K562 (cell line): ENCODE data around the gene LRRC7. TPM values are rescaled to one million over a fixed set of nuclear protein-coding genes. Genes with fewer than 3 reads are reported as not detected.
A peak's percentile ranks its signal among the peaks of the same experiment; 100 is the strongest.

Experiments
- BRD9 ChIP-seq: fragments of 450-650 bp; IDR thresholded peaks from 2 replicates; pipeline ENCODE4 v1.6.1; 2018; ENCODE audit warnings: low read depth; ENCODE audit not compliant: partially characterized antibody
- CBFA2T3 ChIP-seq: fragments of 450-650 bp; IDR thresholded peaks from 2 replicates; pipeline ENCODE4 v1.6.1; 2017
- GABPB2 ChIP-seq: fragments of 250-450 bp; sonication (Bioruptor Pico); conservative IDR thresholded peaks from 2 replicates; pipeline ENCODE4 v1.5.1; 2021; ENCODE audit warnings: mild to moderate bottlenecking
- KDM5B ChIP-seq: fragments of 200-600 bp; sonication (generic); IDR thresholded peaks from 2 replicates; pipeline ENCODE4 v1.6.1; 2012; ENCODE audit warnings: low read depth, mild to moderate bottlenecking, moderate library complexity, low read length, control low read depth, inconsistent platforms; ENCODE audit not compliant: insufficient replicate concordance
- POLR2G ChIP-seq: fragments of 200-400 bp; formaldehyde crosslinking; IDR thresholded peaks from 2 replicates; pipeline ENCODE4 v1.6.1; 2017; ENCODE audit warnings: low read depth, mild to moderate bottlenecking, antibody characterized with exemption, low read length, moderate library complexity
- SMAD4 ChIP-seq: fragments of 250-450 bp; sonication (Bioruptor Pico); conservative IDR thresholded peaks from 2 replicates; pipeline ENCODE4 v1.8.0; 2021; ENCODE audit warnings: inconsistent platforms, mild to moderate bottlenecking, moderate library complexity
- THRAP3 ChIP-seq: fragments of 450-650 bp; IDR thresholded peaks from 2 replicates; pipeline ENCODE4 v1.6.1; 2016; ENCODE audit warnings: mild to moderate bottlenecking, inconsistent platforms, borderline replicate concordance
- U2AF2 ChIP-seq: fragments of 200-400 bp; formaldehyde crosslinking; optimal IDR thresholded peaks from 2 replicates; pipeline ENCODE3; 2017; ENCODE audit warnings: low read depth, mild to moderate bottlenecking, low read length
- ZEB2 ChIP-seq: fragments of 450-650 bp; IDR thresholded peaks from 2 replicates; pipeline ENCODE4 v1.6.1; 2016
- ZNF133 ChIP-seq: fragments of 250-450 bp; sonication (Bioruptor Pico); IDR thresholded peaks from 2 replicates; pipeline ENCODE4 v1.4.0; 2020; ENCODE audit warnings: mild to moderate bottlenecking
- ZNF324 ChIP-seq: fragments of 250-450 bp; sonication (Bioruptor Pico); IDR thresholded peaks from 2 replicates; pipeline ENCODE4 v1.4.0; 2020; ENCODE audit warnings: mild to moderate bottlenecking
- polyA plus RNA-seq, 8 experiments: library from polyadenylated mRNA; depleted of rRNA in 4 of 8; stranded (reverse) in 5 of 8; unstranded in 3 of 8; fragments of >200 nt; fragmentation: Nextera tagmentation in 2 of 8; fragmentation: Illumina TruSeq in 1 of 8; extraction: Ambion mirVana in 2 of 8; extraction: Trizol in 1 of 8; gene quantifications; 2 replicates each; pipeline versions ENCODE4 v1.2.1 to v1.2.3, GENCODE V29; 2011 to 2014; ENCODE audit warnings: inconsistent platforms in 1 of 8, missing spikeins in 1 of 8
- total RNA-seq, 7 experiments: library from RNA; depleted of rRNA in 6 of 7; stranded (reverse); fragments of >200 nt in 6 of 7; fragmentation: Illumina TruSeq in 2 of 7; extraction: Trizol in 2 of 7; gene quantifications; 2 replicates each; pipeline versions ENCODE4 v1.2.1 to v1.2.3, GENCODE V29; 2011 to 2021; ENCODE audit warnings: low replicate concordance in 1 of 7
- TF ChIP-seq, protein P1 (sequence below): fragments of 450-650 bp; IDR thresholded peaks from 2 replicates; pipeline ENCODE4 v1.6.1; 2016; ENCODE audit warnings: missing biosample characterization, missing genetic modification characterization
- TF ChIP-seq, protein P2 (sequence below): fragments of 450-650 bp; formaldehyde crosslinking; IDR thresholded peaks from 2 replicates; pipeline ENCODE4 v1.4.0; 2020; ENCODE audit warnings: mild to moderate bottlenecking, moderate library complexity
- TF ChIP-seq, protein P3 (sequence below): fragments of 450-650 bp; IDR thresholded peaks from 2 replicates; pipeline ENCODE4 v1.6.1; 2016
- TF ChIP-seq, protein P4 (sequence below): fragments of 250-450 bp; sonication (Bioruptor Pico); IDR thresholded peaks from 2 replicates; pipeline ENCODE4 v1.4.0; 2020

The LRRC7 gene
- total and polyA plus RNA-seq, 9 of the 15 experiments (the other 6 are each of a cell fraction or from before 2014, with no cell fraction given) = 0.09 to 0.94 (median 0.49) TPM

DNA sequence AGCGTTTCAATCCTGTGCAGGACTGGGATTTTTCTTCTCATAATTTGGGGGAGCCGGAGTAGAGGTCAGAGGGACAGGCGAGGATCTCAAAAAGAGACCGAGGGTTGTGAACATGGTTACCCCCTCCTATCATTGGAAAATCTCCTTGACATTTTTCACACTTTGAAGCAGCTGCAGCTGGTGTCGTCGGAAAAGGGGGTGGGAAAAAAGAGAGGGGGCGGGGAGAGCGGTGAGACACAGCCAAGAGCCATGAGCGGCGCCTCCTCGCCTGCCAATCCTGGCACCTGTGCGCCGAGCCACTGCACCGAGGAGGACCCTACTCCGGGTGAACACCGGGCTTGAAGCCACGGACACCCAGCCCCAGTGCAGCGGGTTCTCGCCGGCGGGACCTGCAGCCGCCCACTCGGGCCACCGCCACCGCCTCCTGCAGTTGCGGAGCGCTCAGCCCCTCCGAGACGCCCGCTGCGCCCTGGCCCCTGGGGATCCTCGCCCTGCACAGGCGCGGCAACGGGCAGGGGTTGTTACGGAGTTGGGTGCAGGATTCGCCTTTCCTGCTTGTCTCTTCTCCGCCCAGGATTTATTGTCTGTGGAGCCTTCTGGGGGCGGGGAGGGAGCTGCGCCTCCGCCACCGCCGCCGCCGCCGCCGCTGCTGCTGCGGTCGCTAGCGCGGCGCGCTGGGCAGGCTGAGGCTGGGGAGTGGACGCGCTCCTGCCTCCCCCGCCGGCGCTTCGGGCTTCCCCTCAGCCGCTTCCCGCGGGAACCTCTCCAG is at the start of gene LRRC7 (continued):
- TF ChIP-seq, protein P1, sequence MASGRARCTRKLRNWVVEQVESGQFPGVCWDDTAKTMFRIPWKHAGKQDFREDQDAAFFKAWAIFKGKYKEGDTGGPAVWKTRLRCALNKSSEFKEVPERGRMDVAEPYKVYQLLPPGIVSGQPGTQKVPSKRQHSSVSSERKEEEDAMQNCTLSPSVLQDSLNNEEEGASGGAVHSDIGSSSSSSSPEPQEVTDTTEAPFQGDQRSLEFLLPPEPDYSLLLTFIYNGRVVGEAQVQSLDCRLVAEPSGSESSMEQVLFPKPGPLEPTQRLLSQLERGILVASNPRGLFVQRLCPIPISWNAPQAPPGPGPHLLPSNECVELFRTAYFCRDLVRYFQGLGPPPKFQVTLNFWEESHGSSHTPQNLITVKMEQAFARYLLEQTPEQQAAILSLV (tag) = no peak
- TF ChIP-seq, protein P2, sequence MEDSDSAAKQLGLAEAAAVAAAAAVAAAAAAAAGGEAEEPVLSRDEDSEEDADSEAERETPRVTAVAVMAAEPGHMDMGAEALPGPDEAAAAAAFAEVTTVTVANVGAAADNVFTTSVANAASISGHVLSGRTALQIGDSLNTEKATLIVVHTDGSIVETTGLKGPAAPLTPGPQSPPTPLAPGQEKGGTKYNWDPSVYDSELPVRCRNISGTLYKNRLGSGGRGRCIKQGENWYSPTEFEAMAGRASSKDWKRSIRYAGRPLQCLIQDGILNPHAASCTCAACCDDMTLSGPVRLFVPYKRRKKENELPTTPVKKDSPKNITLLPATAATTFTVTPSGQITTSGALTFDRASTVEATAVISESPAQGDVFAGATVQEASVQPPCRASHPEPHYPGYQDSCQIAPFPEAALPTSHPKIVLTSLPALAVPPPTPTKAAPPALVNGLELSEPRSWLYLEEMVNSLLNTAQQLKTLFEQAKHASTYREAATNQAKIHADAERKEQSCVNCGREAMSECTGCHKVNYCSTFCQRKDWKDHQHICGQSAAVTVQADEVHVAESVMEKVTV (CRISPR knock-in tag) = no peak
- TF ChIP-seq KDM5B = no peak
- peak; percentile 34; the same call in 1 of the 2 replicates for TF ChIP-seq POLR2G
- no peak for TF ChIP-seq ZNF133 (CRISPR knock-in tag)
- TF ChIP-seq U2AF2 = no peak
- TF ChIP-seq CBFA2T3 = no peak
- no peak for TF ChIP-seq ZEB2
- TF ChIP-seq, protein P3, sequence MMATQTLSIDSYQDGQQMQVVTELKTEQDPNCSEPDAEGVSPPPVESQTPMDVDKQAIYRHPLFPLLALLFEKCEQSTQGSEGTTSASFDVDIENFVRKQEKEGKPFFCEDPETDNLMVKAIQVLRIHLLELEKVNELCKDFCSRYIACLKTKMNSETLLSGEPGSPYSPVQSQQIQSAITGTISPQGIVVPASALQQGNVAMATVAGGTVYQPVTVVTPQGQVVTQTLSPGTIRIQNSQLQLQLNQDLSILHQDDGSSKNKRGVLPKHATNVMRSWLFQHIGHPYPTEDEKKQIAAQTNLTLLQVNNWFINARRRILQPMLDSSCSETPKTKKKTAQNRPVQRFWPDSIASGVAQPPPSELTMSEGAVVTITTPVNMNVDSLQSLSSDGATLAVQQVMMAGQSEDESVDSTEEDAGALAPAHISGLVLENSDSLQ = no peak
- no peak for TF ChIP-seq ZNF324
- TF ChIP-seq, protein P4, sequence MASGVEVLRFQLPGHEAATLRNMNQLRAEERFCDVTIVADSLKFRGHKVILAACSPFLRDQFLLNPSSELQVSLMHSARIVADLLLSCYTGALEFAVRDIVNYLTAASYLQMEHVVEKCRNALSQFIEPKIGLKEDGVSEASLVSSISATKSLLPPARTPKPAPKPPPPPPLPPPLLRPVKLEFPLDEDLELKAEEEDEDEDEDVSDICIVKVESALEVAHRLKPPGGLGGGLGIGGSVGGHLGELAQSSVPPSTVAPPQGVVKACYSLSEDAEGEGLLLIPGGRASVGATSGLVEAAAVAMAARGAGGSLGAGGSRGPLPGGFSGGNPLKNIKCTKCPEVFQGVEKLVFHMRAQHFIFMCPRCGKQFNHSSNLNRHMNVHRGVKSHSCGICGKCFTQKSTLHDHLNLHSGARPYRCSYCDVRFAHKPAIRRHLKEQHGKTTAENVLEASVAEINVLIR (CRISPR knock-in tag) = no peak
- TF ChIP-seq THRAP3 = no peak
- TF ChIP-seq GABPB2 (CRISPR knock-in tag) = no peak
- TF ChIP-seq BRD9 = no peak
- no peak for TF ChIP-seq SMAD4 (CRISPR knock-in tag)
